HG03175 (cell line): ENCODE results near the gene GFI1B.
"Not testable (repeated sequence)": the region's sequence is repeated elsewhere in the genome, so short reads cannot be mapped to it uniquely, and the experiment has no call there.

Experiments
- ATAC-seq: cut with Tn5 transposase; IDR thresholded peaks from one replicate; pipeline ENCODE4 v1.9.1; 2021; ENCODE audit warnings: mild to moderate bottlenecking, moderate library complexity; ENCODE audit not compliant: unreplicated experiment

GFI1B gene

DNA sequence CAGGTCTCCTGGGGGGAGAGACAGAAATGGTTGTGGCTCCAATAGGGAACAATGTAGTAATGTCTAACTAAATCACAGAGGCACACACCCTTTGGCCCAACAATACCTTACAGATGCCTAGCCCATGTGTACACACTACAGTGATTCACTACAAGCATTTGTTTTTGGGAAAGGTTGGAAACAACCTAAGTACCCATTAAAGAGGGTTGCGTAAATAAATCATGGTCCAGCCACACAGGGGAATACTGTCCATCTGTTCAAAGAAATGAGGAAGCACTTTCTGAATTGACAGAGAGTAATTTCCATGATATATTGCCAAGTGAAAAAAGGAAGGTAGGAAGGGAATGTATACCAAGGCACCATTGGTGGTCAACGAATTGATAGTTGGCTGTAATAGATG is 30.3 kb downstream of the GFI1B start:
- ATAC-seq: no peak

DNA sequence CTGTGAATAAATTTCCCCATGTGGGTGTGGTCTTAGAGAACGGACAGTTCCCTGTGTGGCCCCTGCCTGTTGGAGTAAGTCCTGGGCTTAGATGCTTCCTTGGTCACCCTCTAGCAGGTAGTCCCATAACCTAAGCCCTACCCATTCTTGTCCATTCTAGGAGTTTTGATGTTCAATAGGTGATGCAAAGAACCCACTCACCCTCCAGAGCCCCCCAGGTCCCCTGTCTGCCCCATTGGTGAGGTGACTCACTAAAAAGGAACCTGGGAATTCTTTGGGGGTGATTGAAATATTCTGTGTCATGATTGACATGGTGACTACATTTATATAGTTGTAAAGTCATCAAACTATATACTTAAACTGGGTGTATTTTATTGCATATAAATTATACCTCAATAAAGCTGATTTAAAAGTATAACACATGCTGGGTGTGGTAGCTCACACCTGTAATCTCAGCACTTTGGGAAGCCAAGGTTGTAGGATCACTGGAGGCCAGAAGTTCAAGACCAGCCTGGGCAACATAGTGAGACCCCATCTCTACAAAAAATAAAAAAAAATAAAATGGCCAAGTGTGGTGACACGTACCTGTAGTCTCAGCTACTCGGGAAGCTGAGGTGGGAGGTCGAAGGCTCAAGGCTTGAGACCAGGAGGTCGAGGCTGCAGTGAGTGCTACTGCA is 31.6 kb downstream of the GFI1B start:
- no peak for ATAC-seq

DNA sequence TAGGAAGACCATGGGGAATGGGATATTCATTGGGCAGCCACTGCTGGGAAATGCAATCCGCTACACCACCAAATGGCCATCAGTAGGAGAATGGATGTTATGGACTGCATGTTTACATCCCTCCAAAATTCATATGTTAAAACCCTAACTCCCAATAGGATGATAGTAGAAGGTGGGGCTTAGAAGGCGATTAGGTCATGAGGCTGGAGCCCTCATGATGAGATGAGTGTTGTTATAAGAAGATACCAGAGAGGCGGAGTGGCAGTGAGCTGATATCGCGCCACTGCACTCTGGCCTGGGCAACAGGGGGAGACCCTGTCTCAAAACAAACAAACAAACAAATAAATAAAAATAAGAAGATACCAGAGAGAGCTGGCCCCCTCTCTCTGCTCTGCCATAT is 36.2 kb downstream of the GFI1B start:
- no peak for ATAC-seq

DNA sequence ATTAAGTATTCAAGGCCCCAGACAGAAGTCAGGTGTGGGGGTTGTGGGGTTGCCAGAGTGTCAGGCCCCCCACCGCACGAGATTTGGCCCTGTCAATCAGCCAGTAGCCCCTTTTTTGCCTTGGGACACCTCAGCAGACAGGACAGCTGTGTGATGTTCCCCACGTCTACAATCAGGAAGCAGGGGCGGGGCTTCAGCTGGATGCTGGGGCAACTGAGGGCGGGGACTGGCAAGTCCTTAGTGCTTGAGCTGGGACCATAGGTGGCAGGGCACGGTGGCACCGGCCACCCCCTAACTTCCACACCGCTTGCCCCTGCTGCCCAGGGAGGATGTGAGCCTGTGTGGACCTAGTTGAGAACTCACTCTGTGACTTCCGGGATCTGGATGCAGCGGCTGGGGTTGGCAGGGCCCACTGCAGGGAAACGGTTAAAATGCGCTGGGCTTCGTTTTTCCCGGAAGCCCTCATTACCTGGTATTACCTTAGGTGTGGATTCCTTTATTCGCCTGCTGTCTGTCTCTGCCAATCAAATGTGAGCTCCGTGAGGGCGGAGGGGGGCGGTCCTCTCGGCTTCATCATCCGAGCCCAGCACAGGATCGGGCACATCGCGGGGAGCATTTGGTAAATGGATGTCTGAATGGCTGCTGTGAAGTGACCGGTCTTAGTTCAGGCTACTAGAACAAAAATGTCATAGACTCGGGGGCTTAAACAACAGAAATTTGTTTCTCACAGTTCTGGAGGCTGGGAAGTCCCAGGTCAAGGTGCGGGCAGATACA is 44.8 kb downstream of the GFI1B start:
- no peak for ATAC-seq

DNA sequence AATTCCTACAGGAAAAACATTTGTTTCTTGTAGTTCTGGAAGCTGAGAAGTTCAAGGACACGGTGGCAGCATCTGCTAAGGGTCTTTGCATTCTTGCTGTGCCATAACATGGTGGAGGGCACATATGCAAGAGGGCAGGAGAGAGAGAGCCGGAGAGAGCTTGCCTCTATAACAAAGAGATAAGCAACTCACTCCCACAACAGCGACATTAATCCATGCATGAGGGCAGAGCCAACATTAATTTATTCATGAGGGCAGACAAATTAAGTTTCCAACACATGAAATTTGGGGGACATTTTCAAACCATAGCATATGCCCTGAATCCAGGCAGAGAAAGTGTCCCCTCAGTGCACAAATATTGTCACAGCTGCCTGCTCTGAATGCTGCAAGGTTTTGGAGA is 47.9 kb downstream of the GFI1B start:
- no peak for ATAC-seq

DNA sequence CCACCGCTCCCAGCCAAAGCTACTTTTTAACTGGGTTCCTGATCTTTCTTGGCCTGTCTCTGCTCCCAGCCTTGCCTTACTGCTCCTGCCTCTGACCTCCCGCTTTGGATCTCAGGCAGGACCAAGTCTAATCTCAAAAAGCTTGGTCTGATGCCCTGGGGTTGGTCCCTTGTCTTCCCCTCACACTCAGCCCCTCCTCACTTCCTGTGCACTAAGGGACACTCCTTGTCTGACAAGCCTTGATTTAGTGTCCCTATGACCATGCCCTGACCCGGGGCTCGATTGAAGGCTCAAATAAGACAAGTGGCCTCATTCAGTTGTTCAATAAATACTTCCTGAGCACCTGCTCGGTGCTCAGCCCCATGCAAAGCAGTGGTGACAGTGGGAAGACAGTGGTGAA is 48.6 kb downstream of the GFI1B start:
- ATAC-seq: no peak

DNA sequence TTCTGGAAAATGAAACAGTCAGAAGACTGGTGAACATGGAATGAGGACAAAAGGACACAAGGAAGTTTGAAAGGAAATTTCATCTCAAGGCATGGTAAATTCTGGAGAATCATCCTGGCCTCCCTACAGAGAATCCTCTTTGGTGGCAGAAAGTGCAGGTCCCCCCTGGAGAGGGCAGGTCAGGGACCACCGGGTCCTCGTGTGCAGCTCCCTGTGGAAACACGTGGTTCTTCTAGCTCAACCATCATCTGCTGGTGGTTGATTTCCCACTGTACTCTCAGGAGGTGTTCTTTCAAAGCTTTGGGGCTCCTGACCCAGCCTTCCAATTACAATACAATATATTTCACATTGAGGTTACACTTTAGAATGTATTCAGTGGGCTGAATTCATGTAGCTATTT is 49.7 kb downstream of the GFI1B start:
- ATAC-seq: no peak

DNA sequence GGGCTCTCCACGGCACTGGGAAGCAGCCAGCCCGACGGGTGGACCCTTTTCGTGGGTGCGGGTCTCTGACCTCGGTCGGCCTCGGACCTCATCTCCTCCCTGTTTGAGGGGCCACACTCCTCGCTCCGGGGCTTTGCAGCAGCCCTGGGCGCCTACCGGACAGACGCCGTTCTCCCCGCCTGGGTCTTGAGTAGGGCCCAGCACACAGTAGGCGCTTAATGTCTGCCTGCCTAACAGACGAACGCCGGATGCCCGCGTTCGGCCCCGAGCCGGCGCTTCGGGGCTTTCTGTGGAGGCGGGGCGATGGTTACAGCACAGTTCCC is 51.5 kb downstream of the GFI1B start:
- peak; percentile 14 for ATAC-seq

DNA sequence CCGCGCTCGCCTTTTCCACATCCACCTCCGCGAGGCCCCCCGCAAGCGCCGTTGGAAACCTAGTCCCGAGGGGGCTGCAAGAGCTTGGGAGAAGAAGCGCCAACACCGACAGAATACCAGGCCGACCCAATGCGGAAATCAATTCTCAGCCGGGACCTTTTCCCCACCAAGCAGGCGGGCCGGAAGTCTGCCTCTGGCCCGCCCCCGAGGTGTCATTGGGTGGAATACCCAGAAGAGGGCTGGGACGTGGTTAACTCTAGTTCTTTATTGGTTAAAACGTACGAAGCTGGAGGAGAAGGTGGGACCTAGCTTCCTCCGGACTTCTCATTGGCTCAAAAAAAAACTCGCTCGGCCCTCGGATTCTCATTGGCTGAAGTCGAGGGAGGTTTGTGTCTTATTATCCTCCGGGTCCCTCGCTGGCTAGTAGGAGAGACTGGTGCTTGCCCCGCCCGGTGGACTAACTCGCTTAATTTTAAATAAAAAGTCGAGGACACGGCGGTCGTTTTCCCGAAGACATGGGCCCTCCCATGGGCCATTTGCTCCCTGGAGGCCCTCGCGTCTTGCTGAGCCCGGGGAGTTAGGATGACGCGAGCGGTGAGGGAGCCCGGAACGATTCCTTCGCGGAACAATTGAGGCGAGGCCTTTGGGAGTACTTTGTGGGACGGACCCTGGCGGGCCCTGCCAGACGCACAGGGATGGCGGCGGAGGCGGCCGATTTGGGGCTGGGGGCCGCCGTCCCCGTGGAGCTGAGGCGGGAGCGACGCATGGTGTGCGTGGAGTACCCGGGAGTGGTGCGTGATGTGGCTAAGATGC is 52.0 kb downstream of the GFI1B start, which contains the start of gene GTF3C5:
Gene GTF3C5, plus strand, starts transcription at position 681 of the 813 bp plus-strand sequence. Its CDS starts 15 bp downstream, at position 696.
- peak; percentile 96 for ATAC-seq

DNA sequence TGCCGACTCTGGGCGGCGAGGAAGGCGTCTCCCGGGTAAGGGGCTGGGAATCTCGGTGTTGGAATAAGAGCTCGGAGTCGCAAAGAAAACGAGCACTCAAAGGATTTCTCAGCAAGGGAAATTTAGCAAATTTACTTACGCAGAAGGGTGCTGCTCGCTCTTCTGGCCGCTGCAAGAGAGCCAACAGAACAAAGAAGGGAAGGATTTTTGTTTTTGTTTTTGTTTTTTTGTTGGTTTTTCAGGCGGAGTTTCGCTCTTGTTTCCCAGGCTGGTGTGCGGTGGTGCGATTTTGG is 52.6 kb downstream of the GFI1B start:
- no peak for ATAC-seq

DNA sequence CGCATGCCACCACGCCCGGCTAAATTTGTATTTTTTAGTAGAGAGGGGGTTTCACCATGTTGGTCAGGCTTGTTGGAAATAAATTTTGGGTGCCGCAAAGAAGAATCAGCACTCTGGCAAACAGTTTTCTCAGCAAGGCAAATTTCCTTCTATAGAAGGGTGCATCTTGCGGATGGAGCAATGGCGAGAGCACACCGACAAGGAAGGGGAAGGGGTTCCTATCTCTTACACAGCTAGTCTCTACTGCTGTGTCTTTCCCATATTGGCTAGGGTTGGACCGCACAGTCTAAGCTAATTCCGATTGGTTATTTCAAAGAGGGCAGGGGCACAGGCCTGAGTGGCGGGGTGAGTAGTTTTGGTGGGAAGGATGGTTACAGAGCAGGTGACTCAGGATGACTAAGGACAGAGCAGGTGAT is 53.0 kb downstream of the GFI1B start:
- no peak for ATAC-seq

DNA sequence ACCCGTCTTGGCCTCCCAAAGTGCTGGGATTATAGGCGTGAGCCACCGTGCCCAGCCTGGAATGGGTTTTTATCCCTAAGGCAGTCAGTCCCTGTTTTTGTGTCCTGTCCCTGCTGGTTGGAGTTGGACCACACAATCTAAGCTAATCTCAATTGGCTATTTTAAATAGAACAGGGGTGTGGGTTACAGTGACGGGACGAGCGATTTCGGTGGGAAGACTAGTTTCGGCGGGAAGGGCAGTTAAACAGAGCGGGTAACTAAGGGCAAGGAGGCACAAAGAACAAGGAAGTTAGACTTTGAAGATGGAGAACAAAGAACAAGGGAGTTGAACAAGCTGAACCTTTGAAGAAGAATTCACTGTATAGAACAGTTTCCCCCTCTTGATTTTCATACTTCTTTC is 53.7 kb downstream of the GFI1B start:
- no peak for ATAC-seq

DNA sequence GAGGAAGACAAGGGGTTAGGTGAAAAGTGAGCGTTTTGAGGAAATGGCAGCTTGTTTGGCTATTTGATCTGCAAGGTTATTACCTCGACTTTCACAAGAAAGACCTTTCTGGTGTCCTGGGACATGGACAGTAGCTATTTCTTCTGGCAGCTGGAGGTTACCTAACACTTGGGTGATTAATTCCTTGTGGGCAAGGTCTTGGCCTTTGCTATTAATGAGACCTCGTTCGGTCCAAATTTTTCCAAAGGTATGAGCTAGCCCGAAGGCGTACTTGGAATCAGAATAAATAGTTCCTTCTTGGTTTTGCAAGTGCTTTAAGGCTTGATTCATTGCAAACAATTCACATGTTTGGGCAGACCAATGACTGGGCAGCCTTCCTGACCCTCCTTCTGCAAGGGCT is 57.2 kb downstream of the GFI1B start:
- no peak for ATAC-seq

DNA sequence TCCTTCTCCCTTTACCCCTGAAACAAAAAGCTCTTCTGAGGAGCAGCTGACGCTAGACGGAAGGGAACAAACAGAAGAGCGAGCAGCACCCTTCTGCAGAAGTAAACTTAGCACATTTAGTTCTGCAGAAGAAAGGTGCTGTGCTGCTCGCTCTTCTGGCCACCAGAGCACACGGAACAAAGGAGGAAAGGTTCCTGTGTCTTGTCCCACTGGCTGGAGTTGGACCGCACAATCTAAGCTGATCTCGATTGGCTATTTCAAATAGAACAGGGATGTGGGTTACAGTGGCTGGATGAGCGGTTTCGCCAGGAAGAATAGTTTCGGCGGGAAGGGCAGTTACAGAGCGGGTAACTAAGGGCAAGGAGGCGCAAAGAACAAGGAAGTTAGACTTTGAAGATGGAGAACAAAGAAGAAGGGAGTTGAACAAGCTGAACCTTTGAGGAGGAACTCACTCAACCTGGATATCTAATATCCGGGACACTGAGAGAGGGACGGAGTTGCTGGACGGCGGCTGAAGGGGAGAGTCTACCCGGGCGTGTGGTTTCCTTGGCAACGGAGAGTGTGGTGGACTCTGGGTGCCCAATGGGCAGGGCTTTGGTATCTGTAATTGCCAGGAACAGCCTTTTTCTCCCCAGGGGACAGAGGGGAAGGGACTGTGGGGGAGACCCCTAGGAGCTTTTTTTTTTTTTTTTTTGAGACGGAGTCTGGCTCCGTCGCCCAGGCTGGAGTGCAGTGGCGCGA is 59.5 kb downstream of the GFI1B start:
- no peak for ATAC-seq

DNA sequence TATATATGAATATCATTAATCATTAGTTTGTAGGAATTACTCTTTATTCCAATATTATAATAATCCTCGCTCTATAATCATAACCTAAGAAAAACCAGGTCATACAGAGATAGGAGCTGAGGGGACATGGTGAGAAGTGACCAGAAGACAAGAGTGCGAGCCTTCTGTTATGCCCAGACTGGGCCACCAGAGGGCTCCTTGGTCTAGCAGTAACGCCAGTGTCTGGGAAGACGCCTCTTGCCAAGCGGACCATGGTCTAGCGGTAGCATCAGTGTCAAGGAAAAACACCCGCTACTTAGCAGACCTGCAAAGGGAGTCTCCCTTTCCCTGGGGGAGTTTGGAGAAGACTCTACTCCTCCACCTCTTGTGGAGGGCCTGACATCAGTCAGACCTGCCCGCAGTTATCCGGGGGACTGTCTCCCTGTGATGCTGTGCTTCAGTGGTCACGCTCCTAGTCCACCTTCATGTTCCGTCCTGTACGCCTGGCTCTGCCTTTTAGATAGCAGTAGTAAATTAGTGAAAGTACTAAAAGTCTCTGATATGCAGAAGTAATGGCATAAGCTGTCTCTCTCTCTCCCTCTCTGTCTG is 62.5 kb downstream of the GFI1B start:
- not testable (repeated sequence) for ATAC-seq
